Transverse colon (tissue), 4 donors: Measurements from ENCODE around the gene IGSF22.

Source experiments
- CTCF ChIP-seq, 5 experiments: fragments of 200-600 bp in 3 of 5; fragments of 450-650 bp in 2 of 5; sonication (generic) in 3 of 5; IDR thresholded peaks; 1 replicate in 2 of 5; 2 replicates in 3 of 5; pipeline ENCODE4 v1.5.1; 2016 to 2017; ENCODE audit warnings: antibody characterized with exemption in 5 of 5, inconsistent platforms in 3 of 5, mild to moderate bottlenecking in 2 of 5, moderate library complexity in 1 of 5
- EP300 ChIP-seq: sonication (generic); formaldehyde crosslinking; IDR thresholded peaks from one replicate; pipeline ENCODE4 v1.6.1; 2017; ENCODE audit warnings: antibody characterized with exemption, low read depth
- POLR2A ChIP-seq: fragments of 450-650 bp; IDR thresholded peaks from one replicate; pipeline ENCODE4 v1.6.1; 2016; ENCODE audit warnings: antibody characterized with exemption, mild to moderate bottlenecking, moderate library complexity
- POLR2AphosphoS5 ChIP-seq, 3 donors: sonication (generic); formaldehyde crosslinking; IDR thresholded peaks; one replicate each; pipeline ENCODE4 v1.6.1; 2016; ENCODE audit warnings: antibody characterized with exemption in 3 of 3

GRCh38 chr11:18707811-18708340, 18.1 kb downstream of the IGSF22 start:
- TF ChIP-seq CTCF (IDR thresholded peaks at IDR 0.05) (no peak), POLR2A (no peak), EP300 (no peak), POLR2AphosphoS5 (IDR thresholded peaks at IDR 0.05) (no peak)
